H1 (cell line): ENCODE measurements around the gene FZD4. TPM values are rescaled to one million over a fixed set of nuclear protein-coding genes. Genes with fewer than 3 reads are reported as not detected.

Source experiments
- CTCF ChIA-PET: fragments of 300-600 bp; sonication (Branson Sonifier 250); formaldehyde crosslinking; loops from one replicate; lab custom pipeline; 2021; ENCODE audit not compliant: partially characterized antibody; lab: Charles Lee
- POLR2A ChIA-PET: fragments of 300-600 bp; sonication (Branson Sonifier 250); formaldehyde crosslinking; loops from one replicate; lab custom pipeline; 2021; ENCODE audit warnings: inconsistent platforms; ENCODE audit not compliant: partially characterized antibody; lab: Charles Lee
- DNase-seq, 2 experiments: peaks; one replicate each; pipeline versions ENCODE4 v3.0.0 to v3.0.0-alpha.2; 2010 to 2022; ENCODE audit warnings: low spot score in 2 of 2, low read depth in 1 of 2, mixed read lengths in 1 of 2
- FAIRE-seq: peaks from 2 replicates; lab custom pipeline; 2011; peaks lifted over from hg19 to GRCh38; lab: Jason Lieb, UNC
- H2AFZ ChIP-seq: 2 replicates; pipeline ENCODE4 v1.8.1; 2012; ENCODE audit warnings: low read length, inconsistent platforms
- H2AK5ac ChIP-seq: 2 replicates; pipeline ENCODE4 v1.6.1; 2013; ENCODE audit warnings: low read depth, low read length
- H2BK120ac ChIP-seq: replicated peaks from 2 replicates; pipeline ENCODE3; 2013; ENCODE audit warnings: low read depth, low read length, inconsistent platforms
- H2BK12ac ChIP-seq: 2 replicates; pipeline ENCODE4 v1.6.1; 2013; ENCODE audit warnings: low read depth, low read length
- H2BK15ac ChIP-seq: 2 replicates; pipeline ENCODE4 v1.6.1; 2013; ENCODE audit warnings: low read length
- H2BK20ac ChIP-seq: 2 replicates; pipeline ENCODE4 v1.6.1; 2013; ENCODE audit warnings: low read length
- H2BK5ac ChIP-seq: 2 replicates; pipeline ENCODE4 v1.6.1; 2013; ENCODE audit warnings: low read depth, low read length
- H3K14ac ChIP-seq: 2 replicates; pipeline ENCODE4 v1.6.1; 2013; ENCODE audit warnings: inconsistent platforms; ENCODE audit not compliant: insufficient read length
- H3K18ac ChIP-seq: 2 replicates; pipeline ENCODE4 v1.6.1; 2013; ENCODE audit warnings: low read length; ENCODE audit errors: extremely low read depth
- H3K23ac ChIP-seq: 2 replicates; pipeline ENCODE4 v1.6.1; 2013; ENCODE audit warnings: inconsistent platforms; ENCODE audit not compliant: insufficient read length
- H3K23me2 ChIP-seq: 2 replicates; pipeline ENCODE4 v1.6.1; 2013; ENCODE audit warnings: low read depth, low read length
- H3K27ac ChIP-seq: 2 replicates; pipeline ENCODE4 v1.6.1; 2011; ENCODE audit warnings: low read depth, low read length, inconsistent platforms
- H3K27me3 ChIP-seq, 4 experiments: replicated peaks in 1 of 4; 1 replicate in 1 of 4; 2 replicates in 3 of 4; pipeline versions ENCODE4 v1.6.1 to v1.8.1; 2011 to 2013; ENCODE audit warnings: low read length in 3 of 4, mild to moderate bottlenecking in 3 of 4, inconsistent platforms in 2 of 4, mixed read lengths in 2 of 4, moderate library complexity in 1 of 4; ENCODE audit not compliant: control insufficient read depth in 3 of 4, insufficient read depth in 3 of 4; ENCODE audit errors: extremely low read depth in 1 of 4
- H3K36me3 ChIP-seq, 4 experiments: 2 replicates each; pipeline versions ENCODE4 v1.6.1 to v1.8.1; 2011 to 2013; ENCODE audit warnings: mild to moderate bottlenecking in 4 of 4, low read length in 3 of 4, moderate library complexity in 2 of 4, control low read depth in 1 of 4, inconsistent platforms in 1 of 4; ENCODE audit not compliant: insufficient read depth in 4 of 4, control insufficient read depth in 2 of 4
- H3K4ac ChIP-seq: replicated peaks from 2 replicates; pipeline ENCODE3; 2013; ENCODE audit warnings: low read length, low read depth, mixed read lengths, inconsistent platforms; ENCODE audit not compliant: insufficient read length
- H3K4me1 ChIP-seq, 4 experiments: replicated peaks in 1 of 4; 1 replicate in 1 of 4; 2 replicates in 3 of 4; pipeline versions ENCODE4 v1.6.1 to v1.8.1; 2011 to 2013; ENCODE audit warnings: low read length in 3 of 4, inconsistent platforms in 2 of 4, mixed read lengths in 1 of 4; ENCODE audit not compliant: insufficient read depth in 4 of 4, control insufficient read depth in 3 of 4
- H3K4me2 ChIP-seq, 2 experiments: 2 replicates each; pipeline versions ENCODE4 v1.6.1 to v1.8.1; 2011 to 2013; ENCODE audit warnings: low read depth in 2 of 2, low read length in 2 of 2, control low read depth in 1 of 2, inconsistent platforms in 1 of 2, mild to moderate bottlenecking in 1 of 2; ENCODE audit not compliant: insufficient read depth in 1 of 2
- H3K4me3 ChIP-seq, 4 experiments: fragments of 200-600, 300-600 bp in 1 of 4; sonication (generic), shearing (Covaris generic), sonication (Bioruptor Twin) in 1 of 4; 2 replicates each; pipeline versions ENCODE4 v1.5.1 to v1.8.1; 2011 to 2016; ENCODE audit warnings: low read length in 4 of 4, low read depth in 3 of 4, control low read depth in 2 of 4, inconsistent platforms in 2 of 4, mild to moderate bottlenecking in 2 of 4, mixed read lengths in 1 of 4, moderate library complexity in 1 of 4; ENCODE audit not compliant: insufficient read depth in 2 of 4; ENCODE audit errors: extremely low read depth in 1 of 4
- H3K56ac ChIP-seq: replicated peaks from 2 replicates; pipeline ENCODE3; 2013; ENCODE audit warnings: low read depth, mild to moderate bottlenecking, mixed read lengths, low read length, inconsistent platforms; ENCODE audit not compliant: insufficient read length
- H3K79me1 ChIP-seq: 2 replicates; pipeline ENCODE4 v1.6.1; 2013; ENCODE audit warnings: low read depth, low read length, control low read depth
- H3K79me2 ChIP-seq, 2 experiments: 2 replicates each; pipeline versions ENCODE4 v1.6.1 to v1.8.1; 2012 to 2013; ENCODE audit warnings: low read length in 2 of 2, mild to moderate bottlenecking in 2 of 2, inconsistent platforms in 1 of 2; ENCODE audit not compliant: insufficient read depth in 2 of 2, control insufficient read depth in 1 of 2
- H3K9ac ChIP-seq, 4 experiments: replicated peaks in 1 of 4; 1 replicate in 1 of 4; 2 replicates in 3 of 4; pipeline versions ENCODE4 v1.6.1 to v1.8.1; 2011 to 2013; ENCODE audit warnings: low read depth in 3 of 4, low read length in 3 of 4, control low read depth in 2 of 4, mild to moderate bottlenecking in 2 of 4, moderate library complexity in 2 of 4, inconsistent platforms in 1 of 4; ENCODE audit errors: extremely low read depth in 1 of 4
- H3K9me3 ChIP-seq, 2 experiments: 2 replicates each; pipeline versions ENCODE4 v1.6.1 to v1.8.1; 2012 to 2013; ENCODE audit warnings: mild to moderate bottlenecking in 2 of 2, moderate library complexity in 2 of 2, control low read depth in 1 of 2, inconsistent platforms in 1 of 2, low read depth in 1 of 2, low read length in 1 of 2, mixed read lengths in 1 of 2; ENCODE audit not compliant: insufficient read depth in 2 of 2
- H4K20me1 ChIP-seq, 2 experiments: replicated peaks in 1 of 2; 2 replicates each; pipeline versions ENCODE3 to v1.8.1; 2011 to 2013; ENCODE audit warnings: inconsistent platforms in 2 of 2, low read length in 2 of 2, mild to moderate bottlenecking in 1 of 2; ENCODE audit not compliant: insufficient read depth in 2 of 2, control insufficient read depth in 1 of 2
- H4K5ac ChIP-seq: 2 replicates; pipeline ENCODE4 v1.6.1; 2013; ENCODE audit warnings: low read length, low read depth, mixed read lengths, inconsistent platforms; ENCODE audit not compliant: insufficient read length
- H4K8ac ChIP-seq: 2 replicates; pipeline ENCODE4 v1.8.0; 2013; ENCODE audit warnings: mild to moderate bottlenecking, moderate library complexity, low read length, inconsistent platforms; ENCODE audit not compliant: insufficient read depth; ENCODE audit errors: extremely low read depth
- H4K91ac ChIP-seq: replicated peaks from 2 replicates; pipeline ENCODE3; 2013; ENCODE audit warnings: low read length, mixed read lengths, inconsistent platforms; ENCODE audit not compliant: insufficient read length
- BACH1 ChIP-seq: IDR thresholded peaks from 2 replicates; pipeline ENCODE4 v1.6.1; 2012; ENCODE audit warnings: low read length, improper control_type of control experiment
- BRCA1 ChIP-seq: IDR thresholded peaks from 2 replicates; pipeline ENCODE4 v1.6.1; 2012; ENCODE audit warnings: low read depth, low read length, improper control_type of control experiment
- CBX5 ChIP-seq: fragments of 300-800, 300-1000 bp; sonication (generic); IDR thresholded peaks from 2 replicates; pipeline ENCODE4 v1.7.1; 2016; ENCODE audit warnings: antibody characterized with exemption, low read length, low read depth
- CHD1 ChIP-seq: IDR thresholded peaks from 2 replicates; pipeline ENCODE4 v1.6.1; 2012; ENCODE audit warnings: low read depth, low read length, improper control_type of control experiment
- CHD2 ChIP-seq: IDR thresholded peaks from 2 replicates; pipeline ENCODE4 v1.6.1; 2012; ENCODE audit warnings: low read length, improper control_type of control experiment
- CREB1 ChIP-seq: IDR thresholded peaks from 2 replicates; pipeline ENCODE4 v1.6.1; 2012; ENCODE audit warnings: inconsistent platforms
- EZH2 ChIP-seq: fragments of 200-600 bp; sonication (generic); IDR thresholded peaks from 2 replicates; pipeline ENCODE4 v1.7.1; 2012; ENCODE audit warnings: low read depth, mild to moderate bottlenecking, moderate library complexity, low read length, inconsistent platforms; ENCODE audit not compliant: severe bottlenecking
- GTF2F1 ChIP-seq: IDR thresholded peaks from 2 replicates; pipeline ENCODE4 v1.6.1; 2012; ENCODE audit warnings: low read depth, low read length, improper control_type of control experiment, borderline replicate concordance
- KDM4A ChIP-seq: IDR thresholded peaks from one replicate; pipeline ENCODE4 v1.7.1; 2012; ENCODE audit warnings: low read depth, mild to moderate bottlenecking, moderate library complexity, low read length, inconsistent platforms; ENCODE audit not compliant: severe bottlenecking
- POLR2A ChIP-seq, 2 experiments: IDR thresholded peaks; 1 replicate in 1 of 2; 2 replicates in 1 of 2; pipeline ENCODE4 v1.6.1; 2011; ENCODE audit warnings: low read depth in 2 of 2, low read length in 2 of 2, mild to moderate bottlenecking in 2 of 2; ENCODE audit errors: control extremely low read depth in 1 of 2
- RAD21 ChIP-seq, 2 experiments: IDR thresholded peaks in 1 of 2; conservative IDR thresholded peaks in 1 of 2; 2 replicates each; pipeline ENCODE4 v1.6.1; 2011; ENCODE audit warnings: low read depth in 2 of 2, low read length in 2 of 2, improper control_type of control experiment in 1 of 2, inconsistent platforms in 1 of 2, mild to moderate bottlenecking in 1 of 2, moderate library complexity in 1 of 2
- RFX5 ChIP-seq: IDR thresholded peaks from 2 replicates; pipeline ENCODE4 v1.6.1; 2011; ENCODE audit warnings: low read depth, low read length, improper control_type of control experiment, borderline replicate concordance
- SIX5 ChIP-seq: IDR thresholded peaks from 2 replicates; pipeline ENCODE4 v1.6.1; 2011; ENCODE audit warnings: mild to moderate bottlenecking, low read depth, low read length
- SP4 ChIP-seq: IDR thresholded peaks from 2 replicates; pipeline ENCODE4 v1.6.1; 2012; ENCODE audit warnings: low read length, inconsistent platforms
- SUZ12 ChIP-seq: fragments of 200-600 bp; sonication (generic); IDR thresholded peaks from 2 replicates; pipeline ENCODE4 v1.6.1; 2012; ENCODE audit warnings: mild to moderate bottlenecking, inconsistent platforms, low read length, moderate library complexity, mixed read lengths
- ZNF274 ChIP-seq: IDR thresholded peaks from 2 replicates; pipeline ENCODE4 v1.7.0; 2012; ENCODE audit warnings: low read length, borderline replicate concordance; ENCODE audit errors: extremely low read depth
- WGBS, 2 experiments: shearing (Covaris generic) in 1 of 2; methylation state at CpG; one replicate each; pipeline versions ENCODE4 v1.1.6 to v1.1.7; 2013 to 2015; ENCODE audit warnings: low lambda C conversion rate in 2 of 2, mixed read lengths in 2 of 2, inconsistent platforms in 1 of 2, low coverage in 1 of 2, missing lambda C conversion rate in 1 of 2; ENCODE audit not compliant: insufficient replicate concordance in 2 of 2, insufficient coverage in 1 of 2, insufficient read length in 1 of 2; ENCODE audit errors: extremely low coverage in 1 of 2, missing lambda C conversion rate in 1 of 2; 5-methylcytosine and 5-hydroxymethylcytosine counted together
- polyA plus RNA-seq, 7 experiments: library from polyadenylated mRNA; depleted of rRNA in 3 of 7; stranded (reverse) in 5 of 7; unstranded in 2 of 7; fragments of >200 nt in 5 of 7; fragments of 200-250 nt in 2 of 7; gene quantifications; 1 replicate in 5 of 7; 2 replicates in 1 of 7; 4 replicates in 1 of 7; pipeline versions ENCODE4 v1.2.1 to v1.2.3, GENCODE V29; 2011 to 2013; ENCODE audit warnings: missing spikeins in 2 of 7, mixed read lengths in 2 of 7
- total RNA-seq: library from RNA; stranded (reverse); fragmentation: NEBNext Ultra II Directional; extraction: Animal tissue kit (Norgen Biotek cat#: 25700); gene quantifications from 2 replicates; pipeline ENCODE4 v1.2.1, GENCODE V29; 2021

Gene FZD4
- total and polyA plus RNA-seq, 2 of the 8 experiments (the other 6 are each of a cell fraction or from before 2014, with no cell fraction given), result 3.1 to 7.1 TPM

DNA sequence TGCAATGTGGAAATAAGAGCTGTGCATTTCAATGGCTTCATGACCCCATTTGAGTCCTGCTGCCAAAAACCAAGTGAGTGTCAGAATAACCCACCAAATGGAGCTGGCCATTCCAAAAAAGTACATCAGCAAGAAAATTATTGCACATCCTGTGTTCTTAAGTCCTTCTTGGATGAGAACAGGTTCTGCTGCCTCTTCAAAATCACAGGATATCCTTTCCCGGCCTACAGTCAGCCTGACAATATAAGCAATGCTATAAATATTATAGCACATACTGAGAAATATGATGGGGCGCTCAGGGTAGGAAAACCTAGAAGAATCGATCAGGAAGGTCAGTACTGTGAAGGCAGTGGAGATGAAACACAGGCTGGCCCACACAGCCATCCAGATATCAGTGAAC is 3.5 kb downstream of the FZD4 start:
- no peak overlapping the region for H4K8ac ChIP-seq
- TF ChIP-seq BRCA1 (no peak), CBX5 (no peak), POLR2A (IDR thresholded peaks at IDR 0.05; ENCODE audit: control extremely low read depth in 1 of 2, low read depth in 2 of 2, low read length in 2 of 2) (no peak), SUZ12 (no peak), SP4 (no peak), CHD2 (no peak), GTF2F1 (no peak), SIX5 (no peak), ZNF274 (no peak), BACH1 (no peak), RFX5 (no peak), CREB1 (no peak), RAD21 (IDR thresholded peaks at IDR 0.05 in 1 of 2, conservative IDR thresholded peaks at IDR 0.05 in 1 of 2; ENCODE audit: low read depth in 2 of 2, low read length in 2 of 2) (no peak), EZH2 (no peak), CHD1 (no peak), KDM4A (no peak)
- H3K79me1 ChIP-seq, result 0 out of 2 replicates have a peak, but pooled peaks cover 2% of the 10 kb centered on the region
- ChIA-PET POLR2A (no interaction called here), CTCF (no interaction called here)
- peaks cover 0 to 3% of the 10 kb centered on the region in 2 experiments; a peak in 1 of 4 replicates for H3K79me2 ChIP-seq
- no peak overlapping the region for H2AFZ ChIP-seq
- no peak overlapping the region for H2BK20ac ChIP-seq
- H3K18ac ChIP-seq, result no peak overlapping the region
- H3K36me3 ChIP-seq, result peaks cover 0 to 5% (median 2%) of the 10 kb centered on the region in 4 experiments; a peak in 4 of 8 replicates
- no peak overlapping the region for H3K4me2 ChIP-seq
- no peak overlapping the region for H3K4me3 ChIP-seq
- H3K23me2 ChIP-seq, result peaks cover 11% of the 10 kb centered on the region
- peaks cover 0 to 7% of the 10 kb centered on the region in 2 experiments; a peak in 3 of 4 replicates for H3K9me3 ChIP-seq
- no peak for DNase-seq
- WGBS, 2 experiments, result 94% methylated on average over 3 of the region's 3 CpGs; no CpG with 5 or more reads in 1 of the 2 experiments
- H3K27me3 ChIP-seq, result peaks cover 5 to 10% (median 8%) of the 10 kb centered on the region in 4 experiments; a peak in 6 of 7 replicates
- no peak overlapping the region for H3K27ac ChIP-seq
- no peak overlapping the region for H3K23ac ChIP-seq
- H3K9ac ChIP-seq, result no peak overlapping the region
- no peaks in the 10 kb centered on the region for H4K20me1 ChIP-seq
- H2BK12ac ChIP-seq, result no peak overlapping the region
- 0 out of 2 replicates have a peak overlapping the region, but pooled peaks have one; percentile 11 for H2AK5ac ChIP-seq
- no peak overlapping the region for H2BK120ac ChIP-seq
- no peak overlapping the region for H3K14ac ChIP-seq
- no peak for FAIRE-seq
- no peak overlapping the region for H2BK5ac ChIP-seq
- no peak overlapping the region for H4K91ac ChIP-seq
- H3K4me1 ChIP-seq, result peaks cover 0 to 10% (median 9%) of the 10 kb centered on the region in 4 experiments; a peak in 4 of 7 replicates
- H3K56ac ChIP-seq, result no peak overlapping the region
- no peak overlapping the region for H3K4ac ChIP-seq
- no peak overlapping the region for H4K5ac ChIP-seq
- no peak overlapping the region for H2BK15ac ChIP-seq
